HG03460 (cell line): ENCODE data around the gene SPATA32.
"Not testable (repeated sequence)": the region's sequence is repeated elsewhere in the genome, so short reads cannot be mapped to it uniquely, and the experiment has no call there.

ENCODE experiments used
- ATAC-seq: cut with Tn5 transposase; IDR thresholded peaks from one replicate; pipeline ENCODE4 v1.9.1; 2021; ENCODE audit not compliant: unreplicated experiment

The SPATA32 gene

GRCh38 chr17:45273551-45273957, 11.7 kb upstream of the SPATA32 start:
- ATAC-seq: no peak

GRCh38 chr17:45271603-45272002, 9.7 kb upstream of the SPATA32 start:
- ATAC-seq: no peak

GRCh38 chr17:45270828-45271418, 9.0 kb upstream of the SPATA32 start:
- ATAC-seq: no peak

GRCh38 chr17:45269912-45270311, 8.0 kb upstream of the SPATA32 start:
- no peak for ATAC-seq

- ATAC-seq: no peak
Measured at GRCh38 chr17:45267436-45268055, 5.7 kb upstream of the SPATA32 start.

- ATAC-seq: no peak
Measured at GRCh38 chr17:45266372-45266926, 4.6 kb upstream of the SPATA32 start.

- no peak for ATAC-seq
Measured at GRCh38 chr17:45265821-45266220, 3.9 kb upstream of the SPATA32 start.

GRCh38 chr17:45264988-45265387, 3.1 kb upstream of the SPATA32 start:
- no peak for ATAC-seq

- ATAC-seq: no peak
Measured at GRCh38 chr17:45264430-45264829, 2.5 kb upstream of the SPATA32 start.

GRCh38 chr17:45263477-45263860, 1.6 kb upstream of the SPATA32 start:
- ATAC-seq: no peak

- no peak for ATAC-seq
Measured at GRCh38 chr17:45262516-45263476, 902 bp upstream of the SPATA32 start.

- ATAC-seq: no peak
Measured at GRCh38 chr17:45260204-45260783, 1.6 kb downstream of the SPATA32 start.

GRCh38 chr17:45258981-45259380, 2.9 kb downstream of the SPATA32 start:
- ATAC-seq: no peak

GRCh38 chr17:45257115-45257514, 4.8 kb downstream of the SPATA32 start:
- no peak for ATAC-seq

GRCh38 chr17:45256114-45256966, 5.6 kb downstream of the SPATA32 start:
- ATAC-seq: no peak

- ATAC-seq: no peak
Measured at GRCh38 chr17:45255358-45255757, 6.5 kb downstream of the SPATA32 start.

- ATAC-seq: no peak
Measured at GRCh38 chr17:45253879-45254278, 8.0 kb downstream of the SPATA32 start.

- not testable (repeated sequence) for ATAC-seq
Measured at GRCh38 chr17:45253237-45253636, 8.7 kb downstream of the SPATA32 start.

- ATAC-seq: no peak
Measured at GRCh38 chr17:45251931-45252330, 10.0 kb downstream of the SPATA32 start.
